Measurements from ENCODE around the gene ERO1B.

Gene ERO1B

DNA sequence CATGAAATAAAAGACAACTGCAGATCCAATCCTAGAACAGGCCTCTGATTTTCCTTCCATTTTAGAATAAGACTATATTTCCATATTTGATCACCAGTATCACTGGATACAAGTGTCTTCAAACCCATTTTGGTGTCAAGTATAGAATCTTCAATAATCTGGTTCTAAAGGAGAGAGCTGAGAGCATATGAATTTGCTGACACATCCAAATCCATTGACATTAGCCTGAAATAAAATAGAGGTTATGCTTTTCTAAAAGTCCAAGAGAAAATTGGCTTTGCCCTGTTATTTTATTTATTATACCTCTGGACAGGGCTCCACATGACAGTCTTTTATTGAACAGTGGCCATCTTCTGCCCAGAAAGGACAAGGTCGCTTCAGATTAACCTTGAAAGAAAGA lies 28.6 kb downstream of the ERO1B start:
- TF ChIP-seq CTCF (IDR thresholded peaks at IDR 0.05; ENCODE audit: low read depth, low read length) = no peak
- no peak for DNase-seq (ENCODE audit: extremely low read depth, low read depth)

DNA sequence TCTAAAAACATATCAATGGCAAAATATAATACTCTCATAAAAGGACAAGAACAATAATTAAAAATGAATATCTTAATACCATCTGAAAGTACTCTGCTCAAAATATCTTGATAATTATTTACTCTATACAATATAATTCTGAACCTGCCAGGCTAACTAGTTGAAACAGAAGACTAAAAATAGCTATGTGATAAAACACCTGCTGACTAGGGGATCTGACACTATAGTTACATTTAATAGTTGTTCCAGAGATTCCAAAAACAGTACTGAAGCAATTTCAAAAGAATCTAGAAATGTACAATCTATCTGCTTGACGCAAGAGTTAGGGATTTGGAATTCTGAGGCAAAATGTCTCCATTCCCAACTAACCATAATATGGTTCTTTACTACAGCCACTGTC lies 30.2 kb downstream of the ERO1B start:
- DNase-seq (ENCODE audit: extremely low read depth, low read depth) = no peak
- TF ChIP-seq CTCF (IDR thresholded peaks at IDR 0.05; ENCODE audit: low read depth, low read length) = no peak

- TF ChIP-seq CTCF (IDR thresholded peaks at IDR 0.05; ENCODE audit: low read depth, low read length) = no peak
- DNase-seq (ENCODE audit: extremely low read depth, low read depth) = no peak
Observed at GRCh38 chr1:236247286-236247685, 34.5 kb downstream of the ERO1B start.

DNA sequence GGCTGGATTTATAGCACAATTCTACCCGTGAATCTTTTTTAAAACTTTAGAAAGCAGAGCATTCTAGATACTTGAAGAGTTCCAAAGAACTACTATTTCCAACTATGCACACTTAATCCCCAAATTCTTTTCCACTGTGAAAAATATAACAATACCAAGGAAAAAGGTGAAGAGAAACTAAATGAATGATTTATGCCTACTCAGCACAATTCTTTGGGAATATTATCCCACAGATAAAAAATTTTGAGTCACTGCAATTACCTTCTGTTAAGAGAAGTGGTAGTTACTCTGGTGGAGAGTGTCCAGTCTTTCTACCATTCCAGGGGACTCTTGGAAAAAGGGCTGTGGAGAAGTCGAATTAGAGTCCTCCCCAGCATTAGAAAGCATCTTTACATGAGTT lies 39.2 kb downstream of the ERO1B start:
- TF ChIP-seq CTCF (IDR thresholded peaks at IDR 0.05; ENCODE audit: low read depth, low read length) = no peak
- no peak for DNase-seq (ENCODE audit: extremely low read depth, low read depth)

DNA sequence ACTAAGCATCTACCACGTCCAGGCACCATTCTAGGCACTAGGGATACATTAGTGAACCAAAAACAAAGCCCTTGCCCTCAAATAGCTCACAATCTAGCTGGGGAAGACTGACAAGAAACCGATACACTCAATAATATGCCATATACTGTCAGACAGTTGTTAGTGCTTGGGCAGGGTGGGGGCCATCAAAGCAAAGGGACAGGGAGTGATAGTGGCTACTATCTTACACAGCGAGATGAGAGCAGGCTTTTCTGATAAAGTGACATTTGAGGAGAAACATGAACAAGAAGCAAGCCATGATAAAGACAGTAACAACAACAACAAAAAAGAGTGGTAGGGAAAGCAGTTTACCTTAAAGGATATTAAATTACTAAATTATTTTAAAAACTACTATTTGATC lies 41.1 kb downstream of the ERO1B start:
- DNase-seq (ENCODE audit: extremely low read depth, low read depth) = no peak
- no peak for TF ChIP-seq CTCF (IDR thresholded peaks at IDR 0.05; ENCODE audit: low read depth, low read length)

GRCh38 chr1:236239092-236239585 lies 42.6 kb downstream of the ERO1B start:
- no peak for TF ChIP-seq CTCF (IDR thresholded peaks at IDR 0.05; ENCODE audit: low read depth, low read length)
- no peak for DNase-seq (ENCODE audit: extremely low read depth, low read depth)

DNA sequence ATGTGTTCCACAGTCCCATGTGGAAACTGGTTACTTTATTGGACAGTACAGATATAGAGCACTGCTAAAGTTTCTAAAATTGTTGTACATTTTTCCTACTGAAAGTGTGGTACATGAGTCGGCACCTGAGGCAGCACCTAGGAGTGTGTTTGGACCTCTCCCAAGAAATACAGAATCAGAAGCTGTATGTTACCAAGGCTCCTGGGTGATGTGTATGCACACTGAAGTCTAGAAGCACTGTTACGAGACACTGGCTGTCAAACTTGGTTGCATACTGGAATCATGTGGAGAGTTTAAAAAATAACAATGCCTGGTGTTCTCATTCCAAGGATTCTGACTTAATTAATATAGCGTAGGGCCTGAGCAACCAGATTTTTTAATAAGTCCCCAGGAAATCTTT lies 46.6 kb downstream of the ERO1B start:
- DNase-seq (ENCODE audit: extremely low read depth, low read depth) = no peak
- no peak for TF ChIP-seq CTCF (IDR thresholded peaks at IDR 0.05; ENCODE audit: low read depth, low read length)

Measured in AG09319 (cell line).